GM21447 (cell line): ENCODE results near the gene DDX42.
"Not testable (repeated sequence)": the region's sequence is repeated elsewhere in the genome, so short reads cannot be mapped to it uniquely, and the experiment has no call there.

Source experiments
- ATAC-seq: cut with Tn5 transposase; IDR thresholded peaks from one replicate; pipeline ENCODE4 v1.9.1; 2021; ENCODE audit not compliant: unreplicated experiment

The DDX42 gene

DNA sequence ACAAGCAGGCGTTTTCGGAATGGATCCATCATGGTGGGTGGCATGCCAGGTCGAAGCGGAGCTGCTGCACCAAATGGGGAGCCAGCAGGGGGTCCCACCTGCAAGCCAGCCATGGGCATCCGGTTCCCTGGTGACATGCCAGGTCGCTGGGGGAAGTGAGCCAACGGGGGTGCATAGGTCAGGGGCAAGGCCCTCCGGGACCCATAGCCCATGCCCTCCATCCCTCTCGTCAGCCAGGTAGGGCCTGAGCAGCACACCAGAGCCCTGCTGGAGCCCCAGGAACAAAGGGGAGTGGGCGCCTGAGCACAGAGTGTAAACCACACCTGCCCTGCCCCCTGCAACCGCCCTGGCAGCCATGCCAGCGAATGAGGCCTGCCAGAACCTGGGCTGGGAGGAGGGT, 63.5 kb downstream of the DDX42 start:
- ATAC-seq: no peak

DNA sequence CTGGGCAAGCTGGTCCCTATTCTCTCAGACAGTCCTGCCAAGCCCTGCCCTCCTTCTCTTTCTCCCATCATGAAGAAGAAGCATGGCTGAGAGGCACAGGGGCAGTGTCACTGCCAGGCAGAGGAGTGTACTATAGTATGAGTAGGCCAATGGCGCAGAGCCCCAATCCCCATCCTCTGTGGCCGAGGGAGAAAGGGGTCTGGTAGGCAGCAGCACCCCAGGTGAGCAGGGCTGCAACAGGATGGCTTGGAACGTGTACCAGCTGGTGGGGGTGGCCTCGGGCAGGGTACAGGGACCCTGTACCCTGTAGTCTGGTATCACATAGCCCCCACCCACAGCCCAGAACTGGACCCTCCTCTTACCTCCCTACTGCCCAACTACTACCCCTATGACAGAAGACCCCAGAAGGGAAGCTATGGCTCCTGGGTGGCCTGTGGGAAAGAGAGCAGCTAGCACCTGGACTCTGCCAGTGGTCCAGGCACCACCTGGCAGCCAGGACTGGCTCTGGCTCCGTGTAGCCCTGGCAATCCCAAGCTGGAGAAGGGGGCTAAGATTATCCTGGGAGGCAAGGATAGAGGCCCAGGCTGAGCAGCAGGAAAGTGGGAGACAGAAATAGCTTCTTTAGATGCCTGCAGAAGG, 64.1 kb downstream of the DDX42 start:
- ATAC-seq: no peak

DNA sequence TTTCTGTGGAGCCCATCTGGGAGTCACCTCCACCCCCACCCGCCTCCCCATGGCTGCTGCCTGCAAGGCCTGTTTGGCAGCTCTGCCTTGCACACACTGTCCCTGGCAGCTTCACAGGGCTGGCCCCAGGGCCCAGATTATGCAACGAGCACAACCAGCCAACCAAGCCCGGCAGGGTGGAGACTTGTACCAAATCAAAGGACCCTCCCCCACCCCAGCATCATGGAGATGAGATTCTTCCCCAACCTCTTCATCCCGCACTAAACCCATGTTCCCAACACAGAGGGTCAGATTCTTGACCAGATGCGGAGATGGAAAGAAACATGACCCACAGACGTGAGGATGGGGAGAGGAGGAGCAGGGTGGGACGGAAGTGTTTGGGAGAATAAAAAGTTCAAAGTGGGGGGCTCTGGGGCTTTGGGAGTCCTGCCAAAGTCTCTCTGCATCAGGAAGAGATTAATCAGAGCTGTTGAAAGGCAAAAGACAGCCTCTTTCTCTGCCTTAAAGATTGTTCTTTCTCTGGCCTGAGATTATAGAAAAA, 64.7 kb downstream of the DDX42 start:
- no peak for ATAC-seq

DNA sequence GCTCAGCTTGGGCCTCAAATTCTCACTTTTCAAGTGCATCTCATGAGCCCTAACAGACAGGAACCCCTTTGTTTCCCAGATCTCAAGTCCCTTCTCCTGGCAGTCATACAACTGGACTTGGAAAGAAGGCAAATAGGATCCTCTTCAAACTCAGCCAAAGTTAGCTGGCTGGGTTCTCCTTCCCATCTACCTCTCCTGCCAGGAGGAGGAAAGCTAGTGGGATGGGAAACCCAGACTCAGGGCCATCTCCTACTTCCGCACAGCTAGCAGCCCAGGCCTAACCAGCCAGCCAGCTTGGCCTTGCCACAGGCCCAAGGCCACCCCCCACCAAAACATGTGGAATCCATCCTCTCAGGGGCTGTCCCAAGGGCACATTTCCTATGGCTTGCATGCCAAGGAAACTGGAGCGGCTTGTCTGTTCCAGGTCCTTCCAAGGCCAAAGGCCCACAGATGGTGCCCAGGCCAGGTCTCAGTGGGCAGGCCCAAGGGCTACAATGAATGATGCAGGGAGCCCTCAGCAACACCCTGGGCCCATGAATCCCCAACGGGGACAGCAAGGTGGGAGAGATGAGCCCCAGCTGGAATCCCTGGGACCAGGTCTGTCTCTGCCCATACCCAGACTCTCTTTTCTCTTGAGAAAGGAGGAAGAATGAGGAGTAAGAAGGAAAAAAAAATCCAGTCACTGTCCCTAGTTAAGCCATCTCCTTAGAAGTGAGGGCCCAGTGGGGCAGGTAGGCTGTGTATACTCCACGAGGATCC, 66.8 kb downstream of the DDX42 start:
- ATAC-seq: no peak

DNA sequence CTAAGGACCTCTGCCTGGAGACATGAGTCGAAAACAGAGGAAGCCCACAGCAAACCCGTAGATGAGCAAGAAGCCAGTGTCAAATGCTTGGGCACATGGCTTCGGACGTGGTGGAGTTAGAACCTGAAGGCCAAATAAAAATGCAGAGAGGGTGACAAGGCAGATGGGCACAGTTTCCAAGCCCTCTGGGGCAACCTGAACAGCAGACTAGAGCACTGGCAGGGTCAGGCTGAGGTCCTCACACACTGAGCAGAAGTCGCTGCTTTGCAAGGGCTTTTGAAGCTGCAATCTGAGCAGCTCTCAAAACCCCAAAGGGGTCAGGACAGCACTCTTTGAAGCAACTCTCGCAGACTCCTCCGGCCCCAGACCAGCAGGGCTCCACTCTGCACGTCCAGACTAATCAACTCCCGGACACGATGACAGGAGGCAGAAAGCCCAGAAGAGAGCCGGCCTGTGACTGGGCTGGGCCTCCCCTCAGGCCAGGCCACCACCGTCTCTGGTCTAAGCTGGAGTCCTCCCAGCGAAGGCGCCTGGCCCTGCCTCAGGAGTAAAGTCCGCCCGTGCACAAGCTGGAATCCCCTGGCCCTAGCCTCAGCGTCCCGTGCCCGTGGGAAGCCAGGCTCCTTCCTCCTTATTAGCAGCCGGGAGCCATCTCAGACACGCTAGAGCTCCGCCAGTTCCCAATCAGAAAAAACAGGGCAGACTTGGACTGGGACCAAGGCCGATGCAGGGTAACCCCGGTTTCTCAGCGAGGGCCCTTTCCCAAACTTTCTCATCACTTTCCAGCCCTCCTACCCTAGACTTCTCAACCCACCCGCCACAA, 67.6 kb downstream of the DDX42 start:
- no peak for ATAC-seq

DNA sequence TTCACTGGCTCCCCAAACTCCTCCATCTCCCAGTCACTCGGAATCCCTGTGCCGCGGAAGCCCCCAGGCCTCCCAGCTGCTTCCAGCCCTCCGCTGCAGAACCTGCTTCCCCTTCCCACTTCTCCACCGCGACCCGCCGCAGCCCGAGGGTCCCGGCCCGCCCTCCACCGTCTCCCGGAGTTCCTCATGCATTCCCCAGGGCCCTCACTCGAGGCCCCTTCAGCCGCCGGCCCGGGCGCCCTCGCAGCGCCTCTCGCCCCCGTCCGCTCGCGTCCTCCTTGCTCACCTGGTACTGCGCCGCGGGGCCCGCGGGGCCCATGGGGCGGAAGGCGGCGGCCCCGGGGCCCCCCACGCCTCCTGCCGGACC, 68.2 kb downstream of the DDX42 start:
- peak; percentile 19 for ATAC-seq

DNA sequence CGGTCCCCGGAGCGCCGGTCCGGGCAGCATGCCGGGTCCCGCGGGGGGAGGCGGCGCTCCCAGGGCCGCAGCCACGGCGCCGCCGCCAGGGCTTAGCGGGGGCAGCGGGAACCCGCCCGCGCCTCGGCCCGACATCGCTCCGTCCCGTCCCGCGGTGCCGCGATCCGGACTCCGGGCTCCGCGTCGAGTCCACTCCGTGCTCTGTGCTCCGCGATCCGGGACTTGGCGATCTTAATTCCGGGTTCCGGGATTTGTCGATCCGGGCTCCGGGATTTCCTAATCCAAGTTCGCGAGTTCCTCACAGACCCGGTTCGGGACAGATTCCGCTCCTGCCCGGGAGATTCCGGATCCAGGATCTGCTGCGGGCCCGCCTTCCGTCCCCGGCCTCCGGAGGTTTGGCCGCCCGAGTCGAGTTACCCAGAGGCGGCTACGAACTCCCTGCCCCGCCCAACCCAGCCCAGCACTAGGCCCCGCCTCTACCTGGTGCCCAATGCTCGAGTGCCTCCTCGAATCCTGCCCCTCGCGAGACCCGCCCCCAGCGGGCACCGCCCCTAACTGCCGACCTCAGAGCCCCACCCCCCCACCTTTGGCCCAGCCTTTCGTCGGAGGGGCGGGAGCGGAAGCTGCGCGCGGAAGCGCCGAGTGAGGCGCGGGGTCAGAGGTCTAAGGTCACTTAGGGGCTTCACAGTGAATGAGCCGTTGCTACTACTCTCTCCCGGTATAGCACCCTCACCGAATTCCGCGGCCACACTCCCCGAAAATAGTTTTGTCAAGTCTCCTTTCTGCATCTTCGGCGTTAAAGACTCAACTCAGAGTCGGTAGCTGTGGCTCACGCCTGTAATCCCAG, 68.8 kb downstream of the DDX42 start, which contains the start of gene SMARCD2:
Gene SMARCD2, minus strand, starts transcription at position 146 of the 847 bp plus-strand sequence. Its CDS starts 11 bp downstream, at position 135.
- ATAC-seq: peak; percentile 78

DNA sequence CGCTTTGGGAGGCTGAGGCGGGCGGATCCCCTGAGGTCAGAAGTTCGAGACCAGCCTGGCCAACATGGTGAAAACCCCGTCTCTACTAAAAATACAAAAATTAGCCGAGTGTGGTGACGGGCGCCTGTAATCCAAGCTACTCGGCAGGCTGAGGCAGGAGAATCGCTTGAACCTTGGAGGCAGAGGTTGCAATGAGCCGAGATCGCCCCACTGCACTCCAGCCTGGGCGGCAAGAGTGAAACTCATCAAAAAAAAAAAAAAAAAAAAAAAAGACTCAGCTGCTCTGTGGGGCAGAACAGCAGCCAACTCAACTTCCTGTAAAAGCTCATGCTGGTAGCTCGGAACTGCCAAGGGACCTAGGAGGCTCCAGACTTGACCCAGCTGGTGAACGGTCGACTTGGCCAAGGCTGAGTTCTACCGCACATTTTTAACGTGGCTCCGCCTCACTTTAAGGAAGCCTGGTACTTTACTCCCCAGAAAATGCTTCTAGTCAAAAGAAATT, 69.5 kb downstream of the DDX42 start:
- ATAC-seq: peak; percentile 22

DNA sequence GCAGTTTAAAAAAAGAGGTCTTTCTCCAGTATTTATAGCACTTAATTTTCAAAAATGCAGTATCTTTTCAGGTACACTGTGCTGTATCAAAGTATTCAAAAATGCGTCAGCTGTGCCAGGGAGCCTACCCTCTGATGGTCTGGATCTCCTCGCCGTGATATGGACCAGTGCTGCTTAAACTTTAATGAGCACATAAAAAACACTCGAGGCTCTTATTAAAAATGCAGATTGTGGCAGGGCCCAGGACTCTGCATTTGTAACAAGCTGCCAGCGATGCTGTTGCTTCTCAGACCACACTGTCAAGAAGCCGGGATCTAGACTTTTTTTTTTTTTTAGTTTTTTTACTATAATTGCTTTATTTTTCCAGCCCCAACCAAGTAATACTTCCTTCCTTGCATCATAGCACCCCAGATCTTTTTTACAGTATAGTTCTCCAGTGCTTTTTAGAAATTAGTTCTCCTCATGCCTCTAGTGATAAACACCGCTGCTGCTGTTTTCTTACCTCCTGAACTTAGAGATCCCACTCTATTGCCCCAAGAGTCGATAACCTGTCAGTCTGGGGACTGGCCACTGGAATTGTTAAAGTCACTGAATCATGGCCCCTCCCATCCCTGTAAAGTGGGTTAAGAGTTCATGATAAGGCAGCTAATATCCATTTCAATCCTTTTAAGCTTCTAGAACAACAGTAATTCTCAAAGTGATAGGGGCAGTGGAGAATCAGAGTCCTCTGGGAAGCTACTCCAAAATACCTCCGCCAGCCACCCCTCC, 70.1 kb downstream of the DDX42 start:
- ATAC-seq: no peak

DNA sequence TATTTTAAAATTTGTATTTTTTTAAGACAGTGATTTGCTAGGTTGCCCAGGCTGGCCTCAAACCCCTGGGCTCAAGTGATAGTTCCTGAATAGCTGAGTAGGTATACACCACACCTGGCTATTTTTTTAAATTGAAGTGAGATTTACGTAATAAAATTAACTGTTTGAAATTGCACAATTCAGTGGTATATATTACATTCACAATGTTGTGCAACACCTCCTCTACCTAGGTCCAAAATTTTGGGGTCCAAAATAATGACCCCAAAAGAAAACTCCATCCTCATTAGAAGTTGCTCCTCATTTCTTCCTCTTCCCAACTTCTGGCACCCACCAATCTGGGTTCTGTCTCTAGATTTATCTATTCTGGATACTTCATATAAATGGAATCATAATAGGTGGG, 71.5 kb downstream of the DDX42 start:
- ATAC-seq: no peak

DNA sequence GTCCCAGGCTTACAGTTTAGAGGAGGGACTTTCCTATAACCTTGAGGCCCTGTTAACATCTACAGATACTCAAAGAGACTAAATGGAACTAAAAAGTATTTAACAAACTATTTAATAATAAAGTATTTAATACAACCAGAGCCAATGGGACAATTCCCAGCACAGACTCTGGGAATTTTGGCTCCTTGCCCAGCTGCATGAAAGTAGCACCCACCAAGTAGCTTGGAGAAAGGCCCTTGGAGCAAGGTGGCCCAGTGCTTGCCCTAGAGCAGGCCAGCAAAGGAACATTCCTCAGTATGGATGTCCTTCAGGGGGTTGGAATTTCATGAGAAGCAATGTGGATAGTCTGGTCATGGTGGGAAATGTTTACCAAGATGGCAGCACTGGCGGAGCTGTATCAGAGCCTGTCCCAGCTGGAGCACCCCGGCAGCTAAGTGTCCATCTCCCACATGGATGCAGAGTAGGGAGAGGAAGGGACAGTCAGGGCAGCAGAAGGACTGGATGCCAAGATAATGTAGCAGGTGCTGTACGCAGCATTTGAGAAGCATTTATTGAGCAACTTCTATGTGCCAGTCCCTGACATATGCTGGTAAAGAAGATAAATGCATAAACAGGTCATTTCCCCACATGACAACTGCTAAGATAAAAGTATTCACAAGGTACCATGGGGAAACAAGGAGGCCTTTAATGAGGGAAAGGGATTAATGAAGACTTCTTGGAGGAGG, 73.7 kb downstream of the DDX42 start:
- no peak for ATAC-seq

DNA sequence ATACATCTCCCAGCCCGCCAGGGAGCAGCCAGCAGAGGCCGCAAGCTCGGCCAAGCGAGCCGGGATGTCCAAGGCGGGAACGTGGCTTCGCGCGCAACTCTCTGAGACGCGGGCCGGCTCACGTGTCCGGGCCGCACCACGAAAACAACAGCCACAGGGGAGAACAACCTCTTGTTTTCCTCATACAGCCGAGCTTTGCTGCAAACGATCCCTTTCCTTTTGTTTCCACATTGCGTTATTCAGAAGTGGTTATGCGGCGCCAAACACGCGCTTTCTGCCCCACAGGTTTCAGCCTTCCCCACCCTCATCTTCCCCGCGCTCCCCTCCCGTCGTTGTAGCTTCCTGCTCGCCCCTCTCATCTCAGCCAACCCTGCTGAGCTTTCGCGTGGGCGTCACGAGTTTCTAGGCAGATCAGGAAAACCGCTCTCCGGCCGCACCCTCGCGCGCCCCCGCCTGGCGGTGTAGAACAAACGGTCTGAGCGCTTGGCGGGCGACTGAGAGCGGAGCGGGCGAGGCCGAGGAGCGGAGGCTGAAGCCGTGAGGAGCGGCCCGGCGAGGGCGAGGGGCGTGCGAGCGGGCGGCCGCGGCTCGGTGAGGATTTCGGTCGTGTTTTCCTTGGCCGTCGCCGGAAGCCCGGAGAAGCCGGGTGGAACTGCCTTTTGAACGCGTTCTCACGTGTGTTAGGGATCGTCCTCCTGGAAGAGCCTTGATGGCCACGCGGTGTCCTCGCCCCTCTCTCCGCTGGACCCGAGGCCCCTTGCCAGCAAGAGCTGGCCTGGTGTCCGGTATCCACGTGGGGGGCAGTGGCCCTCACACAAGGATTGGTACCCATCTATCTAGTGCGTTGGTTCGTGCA, 75.1 kb downstream of the DDX42 start:
- ATAC-seq: peak; percentile 78

DNA sequence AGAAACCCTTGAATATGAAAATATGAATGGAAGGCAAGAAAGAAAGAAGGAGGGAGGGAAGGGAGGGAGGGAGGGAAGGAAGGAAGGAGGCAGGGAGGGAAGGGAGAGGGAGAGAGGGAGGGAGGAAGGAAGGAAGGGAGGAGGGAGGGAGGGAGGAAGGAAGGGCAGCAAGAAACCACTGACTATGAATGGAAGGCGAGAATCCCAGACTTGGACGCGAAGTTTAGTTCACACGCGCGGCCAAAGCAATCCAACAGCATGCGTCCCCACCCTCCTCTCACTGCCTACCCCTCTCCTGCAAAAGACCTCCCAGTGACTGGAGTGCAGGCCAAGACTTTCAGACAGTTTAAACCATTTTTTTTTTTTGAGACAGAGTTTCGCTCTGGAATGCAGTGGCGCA, 76.4 kb downstream of the DDX42 start:
- no peak for ATAC-seq

DNA sequence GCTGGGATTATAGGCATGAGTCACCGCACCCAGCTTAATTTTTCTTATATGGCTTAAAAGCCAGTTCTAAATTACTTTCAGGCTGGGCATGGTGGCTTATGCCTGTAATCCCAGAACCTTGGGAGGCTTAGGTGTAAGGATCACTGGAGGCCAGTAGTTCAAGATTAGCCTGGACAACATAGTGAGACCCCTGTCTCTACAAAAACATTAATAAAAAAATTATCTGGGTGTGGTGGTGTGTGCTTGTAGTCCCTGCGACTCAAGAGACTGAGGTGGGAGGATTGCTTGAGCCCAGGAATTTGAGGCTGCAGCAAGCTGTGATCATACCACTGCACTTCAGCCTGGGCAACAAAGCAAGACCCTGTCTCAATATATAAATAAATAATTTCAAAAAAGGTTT, 79.3 kb downstream of the DDX42 start:
- no peak for ATAC-seq

DNA sequence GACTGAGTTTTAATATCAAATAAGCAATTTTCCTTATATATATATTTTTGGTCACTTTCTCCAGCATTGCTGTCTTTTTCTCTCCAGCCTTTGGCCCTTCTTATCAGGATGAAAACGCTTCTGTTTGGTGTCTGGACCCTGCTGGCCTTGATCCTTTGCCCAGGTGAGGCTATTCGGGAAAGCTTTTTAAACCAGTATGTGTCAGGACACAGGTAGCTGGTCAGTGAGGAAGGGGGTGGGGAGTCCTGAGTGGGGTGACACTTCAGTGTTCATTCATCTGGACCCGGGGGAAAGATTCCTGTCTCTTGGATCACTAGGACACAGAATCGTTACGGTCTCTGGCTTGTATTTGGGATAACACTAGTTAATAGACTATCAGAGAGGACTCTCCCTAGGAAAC, 80.7 kb downstream of the DDX42 start:
- ATAC-seq: no peak

DNA sequence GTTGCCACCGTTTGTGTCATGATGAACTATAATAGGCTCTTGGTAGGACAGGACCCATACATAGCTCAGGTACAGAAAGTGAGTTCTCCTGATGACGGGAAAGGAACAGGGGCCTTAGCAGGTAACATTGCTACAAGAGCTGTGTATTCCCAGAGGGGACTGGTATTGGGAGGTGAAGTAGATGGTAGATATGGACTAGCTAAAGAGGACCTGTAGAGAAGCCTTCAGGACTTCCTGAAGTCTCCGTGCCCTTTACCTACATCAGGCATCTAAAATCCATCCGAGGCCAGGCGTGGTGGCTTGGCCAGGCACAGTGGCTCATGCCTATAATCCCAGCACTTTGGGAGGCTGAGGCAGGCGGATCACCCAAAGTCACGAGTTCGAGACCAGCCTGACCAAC, 81.2 kb downstream of the DDX42 start:
- ATAC-seq: no peak

DNA sequence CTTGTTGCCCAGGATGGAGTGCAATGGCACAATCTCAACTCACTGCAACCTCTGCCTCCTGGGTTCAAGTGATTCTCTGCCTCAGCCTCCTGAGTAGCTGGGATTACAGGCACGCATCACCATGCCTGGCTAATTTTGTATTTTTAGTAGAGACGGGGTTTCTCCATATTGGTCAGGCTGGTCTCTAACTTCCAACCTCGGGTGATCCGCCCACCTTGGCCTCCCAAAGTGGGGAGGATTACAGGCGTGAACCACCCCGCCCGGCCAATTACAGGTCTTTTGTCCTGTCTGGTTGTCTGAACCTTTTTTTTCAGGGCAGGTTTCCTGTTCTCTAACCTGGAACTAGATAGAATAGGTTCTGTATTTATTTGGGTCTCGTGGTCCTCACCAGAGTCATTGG, 82.5 kb downstream of the DDX42 start:
- ATAC-seq: not testable (repeated sequence)

DNA sequence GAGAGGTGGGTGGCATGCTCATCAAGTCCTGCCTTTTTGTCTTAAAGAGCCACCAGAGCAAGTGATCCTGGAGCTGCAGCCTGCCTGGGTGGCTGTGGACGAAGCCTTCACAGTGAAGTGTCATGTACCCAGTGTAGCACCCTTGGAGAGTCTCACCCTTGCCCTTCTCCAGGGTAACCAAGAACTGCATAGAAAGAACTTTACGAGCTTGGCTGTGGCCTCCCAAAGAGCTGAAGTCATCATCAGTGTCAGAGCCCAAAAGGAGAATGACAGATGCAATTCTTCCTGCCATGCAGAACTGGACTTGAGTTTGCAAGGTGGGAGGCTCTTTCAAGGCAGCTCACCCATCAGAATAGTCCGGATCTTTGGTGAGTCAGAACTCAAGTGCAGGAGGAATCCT, 85.3 kb downstream of the DDX42 start:
- ATAC-seq: no peak
